A549 (cell line): ENCODE results near the gene MON1B. TPM values are rescaled to one million over a fixed set of nuclear protein-coding genes. Genes with fewer than 3 reads are reported as not detected.

Source experiments
- BHLHE40 ChIP-seq: IDR thresholded peaks from 2 replicates; pipeline ENCODE4 v1.6.1; 2012; ENCODE audit warnings: low read depth, low read length, inconsistent platforms
- CBX2 ChIP-seq: fragments of 200-600 bp; sonication (generic); IDR thresholded peaks from 2 replicates; pipeline ENCODE4 v1.6.1; 2016; ENCODE audit warnings: low read depth, mild to moderate bottlenecking, borderline replicate concordance
- CBX8 ChIP-seq: fragments of 200-600 bp; sonication (generic); IDR thresholded peaks from 2 replicates; pipeline ENCODE4 v1.6.1; 2016
- CHD2 ChIP-seq: fragments of 150-350 bp; IDR thresholded peaks from 2 replicates; pipeline ENCODE4 v1.6.1; 2014; ENCODE audit warnings: low read length; ENCODE audit not compliant: partially characterized antibody
- CHD4 ChIP-seq: fragments of 200-600 bp; sonication (generic); IDR thresholded peaks from 2 replicates; pipeline ENCODE4 v1.6.1; 2016; ENCODE audit warnings: antibody characterized with exemption, mild to moderate bottlenecking, borderline replicate concordance
- EHF ChIP-seq: fragments of 250-450 bp; sonication (Bioruptor Pico); IDR thresholded peaks from 2 replicates; pipeline ENCODE4 v1.5.0; 2020; ENCODE audit warnings: mild to moderate bottlenecking
- EHMT2 ChIP-seq: fragments of 200-600 bp; sonication (generic); IDR thresholded peaks from 2 replicates; pipeline ENCODE4 v1.6.1; 2016; ENCODE audit warnings: antibody characterized with exemption, low read depth, mild to moderate bottlenecking, moderate library complexity
- EP300 ChIP-seq, 2 experiments: fragments of >200 bp; sonication (Bioruptor Twin); formaldehyde crosslinking; IDR thresholded peaks; 2 replicates in 1 of 2; 3 replicates in 1 of 2; pipeline ENCODE4 v1.6.1; 2016 to 2017
- ESRRA ChIP-seq: fragments of 150-350 bp; IDR thresholded peaks from 2 replicates; pipeline ENCODE4 v1.6.1; 2014; ENCODE audit warnings: mild to moderate bottlenecking, low read length, borderline replicate concordance
- FOXS1 ChIP-seq: fragments of 250-450 bp; sonication (Bioruptor Pico); IDR thresholded peaks from 2 replicates; pipeline ENCODE4 v1.5.0; 2020; ENCODE audit warnings: mild to moderate bottlenecking, moderate library complexity
- HDAC2 ChIP-seq: fragments of 200-600 bp; sonication (generic); IDR thresholded peaks from 2 replicates; pipeline ENCODE4 v1.6.1; 2016
- HEYL ChIP-seq: fragments of 250-450 bp; sonication (Bioruptor Pico); IDR thresholded peaks from 2 replicates; pipeline ENCODE4 v1.8.0; 2021; ENCODE audit warnings: mild to moderate bottlenecking, moderate library complexity
- HOXB5 ChIP-seq: fragments of 250-450 bp; sonication (Bioruptor Pico); IDR thresholded peaks from 2 replicates; pipeline ENCODE4 v1.5.0; 2020; ENCODE audit warnings: mild to moderate bottlenecking, moderate library complexity
- JUN ChIP-seq, 2 experiments: fragments of >200 bp; sonication (Bioruptor Twin); formaldehyde crosslinking; IDR thresholded peaks; 2 replicates in 1 of 2; 3 replicates in 1 of 2; pipeline ENCODE4 v1.6.1; 2016 to 2017
- JUNB ChIP-seq: fragments of >200 bp; sonication (Bioruptor Twin); formaldehyde crosslinking; IDR thresholded peaks from 2 replicates; pipeline ENCODE4 v1.6.1; 2016
- KDM1A ChIP-seq: fragments of 200-600 bp; sonication (generic); IDR thresholded peaks from 2 replicates; pipeline ENCODE4 v1.6.1; 2016; ENCODE audit warnings: low read depth, mild to moderate bottlenecking
- MAFK ChIP-seq: fragments of 450-650 bp; IDR thresholded peaks from 2 replicates; pipeline ENCODE4 v1.6.1; 2014; ENCODE audit not compliant: partially characterized antibody
- MAZ ChIP-seq: fragments of 150-350 bp; IDR thresholded peaks from 2 replicates; pipeline ENCODE4 v1.6.1; 2014; ENCODE audit warnings: antibody characterized with exemption, low read depth, low read length, borderline replicate concordance
- MYC ChIP-seq: IDR thresholded peaks from 2 replicates; pipeline ENCODE4 v1.6.1; 2012; ENCODE audit warnings: mild to moderate bottlenecking, inconsistent platforms, low read length, improper control_type of control experiment, borderline replicate concordance
- NFE2L2 ChIP-seq: fragments of 150-350 bp; conservative IDR thresholded peaks from 2 replicates; pipeline ENCODE4 v1.6.1; 2014; ENCODE audit warnings: low read length
- PHF8 ChIP-seq: fragments of 200-600 bp; sonication (generic); IDR thresholded peaks from 2 replicates; pipeline ENCODE4 v1.6.1; 2016; ENCODE audit warnings: low read depth, mild to moderate bottlenecking, antibody characterized with exemption, moderate library complexity, borderline replicate concordance
- POLR2A ChIP-seq: IDR thresholded peaks from 2 replicates; pipeline ENCODE4 v1.6.1; 2012; ENCODE audit warnings: mild to moderate bottlenecking, low read length
- POLR2AphosphoS2 ChIP-seq: conservative IDR thresholded peaks from 2 replicates; pipeline ENCODE4 v1.6.1; 2012; ENCODE audit warnings: low read length, improper control_type of control experiment, inconsistent platforms
- RAD21 ChIP-seq, 2 experiments: fragments of >200 bp in 1 of 2; sonication (Bioruptor Twin) in 1 of 2; formaldehyde crosslinking in 1 of 2; IDR thresholded peaks in 1 of 2; conservative IDR thresholded peaks in 1 of 2; 2 replicates in 1 of 2; 3 replicates in 1 of 2; pipeline ENCODE4 v1.6.1; 2012 to 2018; ENCODE audit warnings: inconsistent platforms in 1 of 2
- RARB ChIP-seq: fragments of 250-450 bp; sonication (Bioruptor Pico); IDR thresholded peaks from 2 replicates; pipeline ENCODE4 v1.8.0; 2021; ENCODE audit warnings: mild to moderate bottlenecking, moderate library complexity
- RCOR1 ChIP-seq: fragments of 150-350 bp; IDR thresholded peaks from 2 replicates; pipeline ENCODE4 v1.6.1; 2014; ENCODE audit warnings: antibody characterized with exemption, low read length, low read depth
- RFX5 ChIP-seq: fragments of 450-650 bp; IDR thresholded peaks from 2 replicates; pipeline ENCODE4 v1.7.1; 2014; ENCODE audit warnings: antibody characterized with exemption, mild to moderate bottlenecking, moderate library complexity
- RNF2 ChIP-seq: fragments of 200-600 bp; sonication (generic); IDR thresholded peaks from 2 replicates; pipeline ENCODE4 v1.6.1; 2016; ENCODE audit warnings: low read depth, mild to moderate bottlenecking, antibody characterized with exemption, moderate library complexity, borderline replicate concordance
- SMC3 ChIP-seq: fragments of >200 bp; sonication (Bioruptor Twin); formaldehyde crosslinking; IDR thresholded peaks from 3 replicates; pipeline ENCODE4 v1.6.1; 2018; ENCODE audit warnings: inconsistent platforms
- SREBF2 ChIP-seq: fragments of 450-650 bp; IDR thresholded peaks from 2 replicates; pipeline ENCODE4 v1.6.1; 2014; ENCODE audit warnings: mild to moderate bottlenecking, moderate library complexity
- TFCP2L1 ChIP-seq: fragments of 250-450 bp; sonication (Bioruptor Pico); IDR thresholded peaks from 2 replicates; pipeline ENCODE4 v1.5.0; 2021; ENCODE audit warnings: mild to moderate bottlenecking
- ZFP36 ChIP-seq: fragments of 450-650 bp; IDR thresholded peaks from 2 replicates; pipeline ENCODE4 v1.6.1; 2014; ENCODE audit warnings: borderline replicate concordance; ENCODE audit not compliant: partially characterized antibody
- ZNF302 ChIP-seq: fragments of 250-450 bp; sonication (Bioruptor Pico); IDR thresholded peaks from 2 replicates; pipeline ENCODE4 v1.9.0; 2021; ENCODE audit warnings: inconsistent platforms, mild to moderate bottlenecking, moderate library complexity
- ZSCAN20 ChIP-seq: fragments of 250-450 bp; sonication (Bioruptor Pico); IDR thresholded peaks from 2 replicates; pipeline ENCODE4 v1.8.0; 2022; ENCODE audit warnings: mild to moderate bottlenecking, moderate library complexity
- polyA plus RNA-seq, 4 experiments: library from polyadenylated mRNA; depleted of rRNA in 3 of 4; stranded (reverse); fragments of >200 nt; fragmentation: RNase III in 1 of 4; extraction: RNeasy Plus Mini Kit Qiagen cat#74134 plus additional on column Dnase treatment in 1 of 4; gene quantifications; 2 replicates in 3 of 4; 3 replicates in 1 of 4; pipeline ENCODE4 v1.2.3, GENCODE V29; 2011 to 2017
- TF ChIP-seq, protein P1 (sequence below): fragments of 250-450 bp; sonication (Bioruptor Pico); IDR thresholded peaks from 2 replicates; pipeline ENCODE4 v1.5.0; 2021; ENCODE audit warnings: mild to moderate bottlenecking, moderate library complexity, borderline replicate concordance
- TF ChIP-seq, protein P2 (sequence below): fragments of >200 bp; sonication (Bioruptor Twin); formaldehyde crosslinking; IDR thresholded peaks from 3 replicates; pipeline ENCODE4 v1.5.1; 2016
- TF ChIP-seq, protein P3 (sequence below): IDR thresholded peaks from 2 replicates; pipeline ENCODE4 v1.6.1; 2012
- TF ChIP-seq, protein P4 (sequence below): fragments of 250-450 bp; sonication (Bioruptor Pico); IDR thresholded peaks from 2 replicates; pipeline ENCODE4 v1.5.0; 2020; ENCODE audit warnings: low read depth, mild to moderate bottlenecking, moderate library complexity
- TF ChIP-seq, protein P5 (sequence below): fragments of 450-650 bp; IDR thresholded peaks from 2 replicates; pipeline ENCODE4 v1.6.1; 2014; ENCODE audit warnings: antibody characterized with exemption
- TF ChIP-seq, protein P6 (sequence below): fragments of 150-350 bp; IDR thresholded peaks from 2 replicates; pipeline ENCODE4 v1.6.1; 2014; ENCODE audit warnings: low read depth, mild to moderate bottlenecking, low read length

MON1B gene
- polyA plus RNA-seq, 2 of the 4 experiments (the other 2 are of a cell fraction) = 18.0 to 32.5 TPM

DNA sequence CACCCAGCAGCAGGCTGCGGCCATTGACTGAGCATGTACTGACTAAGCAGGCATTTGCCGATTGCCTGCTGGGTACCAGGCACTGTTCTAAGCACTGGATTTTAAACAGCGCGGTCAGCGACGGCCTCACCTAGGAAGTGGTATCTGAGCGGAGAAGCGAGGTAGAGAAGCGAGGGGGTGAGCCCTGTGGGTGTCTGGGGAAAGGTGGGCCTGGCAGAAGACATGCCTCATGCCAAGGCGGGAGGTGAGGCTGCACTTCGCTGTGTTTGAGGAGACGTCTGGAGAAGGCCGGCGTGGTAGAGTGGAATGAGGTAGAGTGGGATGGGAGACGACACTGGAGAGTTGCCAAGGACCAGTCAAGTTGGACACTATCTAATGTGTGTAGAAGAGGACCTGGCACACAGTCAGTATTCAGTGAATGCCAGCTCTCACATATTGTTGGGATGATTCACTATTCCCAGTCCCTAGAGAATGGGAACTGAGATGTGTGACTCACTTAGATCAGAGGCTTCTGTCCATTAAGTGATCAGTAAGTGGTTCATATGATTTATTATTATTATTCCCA is 22.6 kb downstream of the MON1B start (continued):
- no peak for TF ChIP-seq EHMT2
- no peak for TF ChIP-seq CBX8
- TF ChIP-seq POLR2A = 0 out of 2 replicates have a peak, but pooled peaks have one; percentile 15
- no peak for TF ChIP-seq SMC3
- TF ChIP-seq BHLHE40 = no peak
- no peak for TF ChIP-seq ZNF302 (CRISPR knock-in tag)
- TF ChIP-seq, protein P1, sequence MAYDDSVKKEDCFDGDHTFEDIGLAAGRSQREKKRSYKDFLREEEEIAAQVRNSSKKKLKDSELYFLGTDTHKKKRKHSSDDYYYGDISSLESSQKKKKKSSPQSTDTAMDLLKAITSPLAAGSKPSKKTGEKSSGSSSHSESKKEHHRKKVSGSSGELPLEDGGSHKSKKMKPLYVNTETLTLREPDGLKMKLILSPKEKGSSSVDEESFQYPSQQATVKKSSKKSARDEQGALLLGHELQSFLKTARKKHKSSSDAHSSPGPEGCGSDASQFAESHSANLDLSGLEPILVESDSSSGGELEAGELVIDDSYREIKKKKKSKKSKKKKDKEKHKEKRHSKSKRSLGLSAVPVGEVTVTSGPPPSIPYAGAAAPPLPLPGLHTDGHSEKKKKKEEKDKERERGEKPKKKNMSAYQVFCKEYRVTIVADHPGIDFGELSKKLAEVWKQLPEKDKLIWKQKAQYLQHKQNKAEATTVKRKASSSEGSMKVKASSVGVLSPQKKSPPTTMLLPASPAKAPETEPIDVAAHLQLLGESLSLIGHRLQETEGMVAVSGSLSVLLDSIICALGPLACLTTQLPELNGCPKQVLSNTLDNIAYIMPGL (CRISPR knock-in tag) = no peak
- TF ChIP-seq EP300 (IDR thresholded peaks at IDR 0.05) = peak in 1 of 2 experiments; percentile 43; a peak in 1 of 5 replicates
- TF ChIP-seq, protein P2, sequence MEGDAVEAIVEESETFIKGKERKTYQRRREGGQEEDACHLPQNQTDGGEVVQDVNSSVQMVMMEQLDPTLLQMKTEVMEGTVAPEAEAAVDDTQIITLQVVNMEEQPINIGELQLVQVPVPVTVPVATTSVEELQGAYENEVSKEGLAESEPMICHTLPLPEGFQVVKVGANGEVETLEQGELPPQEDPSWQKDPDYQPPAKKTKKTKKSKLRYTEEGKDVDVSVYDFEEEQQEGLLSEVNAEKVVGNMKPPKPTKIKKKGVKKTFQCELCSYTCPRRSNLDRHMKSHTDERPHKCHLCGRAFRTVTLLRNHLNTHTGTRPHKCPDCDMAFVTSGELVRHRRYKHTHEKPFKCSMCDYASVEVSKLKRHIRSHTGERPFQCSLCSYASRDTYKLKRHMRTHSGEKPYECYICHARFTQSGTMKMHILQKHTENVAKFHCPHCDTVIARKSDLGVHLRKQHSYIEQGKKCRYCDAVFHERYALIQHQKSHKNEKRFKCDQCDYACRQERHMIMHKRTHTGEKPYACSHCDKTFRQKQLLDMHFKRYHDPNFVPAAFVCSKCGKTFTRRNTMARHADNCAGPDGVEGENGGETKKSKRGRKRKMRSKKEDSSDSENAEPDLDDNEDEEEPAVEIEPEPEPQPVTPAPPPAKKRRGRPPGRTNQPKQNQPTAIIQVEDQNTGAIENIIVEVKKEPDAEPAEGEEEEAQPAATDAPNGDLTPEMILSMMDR = no peak
- TF ChIP-seq RNF2 = no peak
- TF ChIP-seq, protein P3, sequence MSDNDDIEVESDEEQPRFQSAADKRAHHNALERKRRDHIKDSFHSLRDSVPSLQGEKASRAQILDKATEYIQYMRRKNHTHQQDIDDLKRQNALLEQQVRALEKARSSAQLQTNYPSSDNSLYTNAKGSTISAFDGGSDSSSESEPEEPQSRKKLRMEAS = peak; percentile 97
- no peak for TF ChIP-seq ZFP36
- peak; percentile 42 to 57; a peak in 3 of 5 replicates for TF ChIP-seq JUN (IDR thresholded peaks at IDR 0.05)
- no peak for TF ChIP-seq HEYL (CRISPR knock-in tag)
- TF ChIP-seq SREBF2 = no peak
- no peak for TF ChIP-seq ZSCAN20 (CRISPR knock-in tag)
- TF ChIP-seq, protein P4, sequence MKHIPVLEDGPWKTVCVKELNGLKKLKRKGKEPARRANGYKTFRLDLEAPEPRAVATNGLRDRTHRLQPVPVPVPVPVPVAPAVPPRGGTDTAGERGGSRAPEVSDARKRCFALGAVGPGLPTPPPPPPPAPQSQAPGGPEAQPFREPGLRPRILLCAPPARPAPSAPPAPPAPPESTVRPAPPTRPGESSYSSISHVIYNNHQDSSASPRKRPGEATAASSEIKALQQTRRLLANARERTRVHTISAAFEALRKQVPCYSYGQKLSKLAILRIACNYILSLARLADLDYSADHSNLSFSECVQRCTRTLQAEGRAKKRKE (CRISPR knock-in tag) = 0 out of 2 replicates have a peak, but pooled peaks have one; percentile 28
- no peak for TF ChIP-seq RCOR1
- no peak for TF ChIP-seq ESRRA
- TF ChIP-seq, protein P5, sequence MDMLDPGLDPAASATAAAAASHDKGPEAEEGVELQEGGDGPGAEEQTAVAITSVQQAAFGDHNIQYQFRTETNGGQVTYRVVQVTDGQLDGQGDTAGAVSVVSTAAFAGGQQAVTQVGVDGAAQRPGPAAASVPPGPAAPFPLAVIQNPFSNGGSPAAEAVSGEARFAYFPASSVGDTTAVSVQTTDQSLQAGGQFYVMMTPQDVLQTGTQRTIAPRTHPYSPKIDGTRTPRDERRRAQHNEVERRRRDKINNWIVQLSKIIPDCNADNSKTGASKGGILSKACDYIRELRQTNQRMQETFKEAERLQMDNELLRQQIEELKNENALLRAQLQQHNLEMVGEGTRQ = no peak
- no peak for TF ChIP-seq MYC
- TF ChIP-seq RARB = no peak
- TF ChIP-seq CHD4 = no peak
- TF ChIP-seq CBX2 = no peak
- no peak for TF ChIP-seq TFCP2L1 (CRISPR knock-in tag)
- peak; percentile 95 for TF ChIP-seq JUNB
- TF ChIP-seq RFX5 = no peak
- no peak for TF ChIP-seq HDAC2
- no peak for TF ChIP-seq KDM1A
- TF ChIP-seq RAD21 (conservative IDR thresholded peaks at IDR 0.05 in 1 of 2, IDR thresholded peaks at IDR 0.05 in 1 of 2) = no peak
- no peak for TF ChIP-seq POLR2AphosphoS2
- TF ChIP-seq, protein P6, sequence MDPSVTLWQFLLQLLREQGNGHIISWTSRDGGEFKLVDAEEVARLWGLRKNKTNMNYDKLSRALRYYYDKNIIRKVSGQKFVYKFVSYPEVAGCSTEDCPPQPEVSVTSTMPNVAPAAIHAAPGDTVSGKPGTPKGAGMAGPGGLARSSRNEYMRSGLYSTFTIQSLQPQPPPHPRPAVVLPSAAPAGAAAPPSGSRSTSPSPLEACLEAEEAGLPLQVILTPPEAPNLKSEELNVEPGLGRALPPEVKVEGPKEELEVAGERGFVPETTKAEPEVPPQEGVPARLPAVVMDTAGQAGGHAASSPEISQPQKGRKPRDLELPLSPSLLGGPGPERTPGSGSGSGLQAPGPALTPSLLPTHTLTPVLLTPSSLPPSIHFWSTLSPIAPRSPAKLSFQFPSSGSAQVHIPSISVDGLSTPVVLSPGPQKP = no peak
- TF ChIP-seq EHF = no peak
- TF ChIP-seq PHF8 = no peak
- TF ChIP-seq MAFK = no peak
- no peak for TF ChIP-seq FOXS1 (CRISPR knock-in tag)
- peak; percentile 45; the same call in 1 of the 2 replicates for TF ChIP-seq HOXB5
- TF ChIP-seq NFE2L2 = no peak
- no peak for TF ChIP-seq CHD2
- no peak for TF ChIP-seq MAZ
